ENCODE data around the gene LMTK3.

- TF ChIP-seq POLR2A (IDR thresholded peaks at IDR 0.05; ENCODE audit: low read depth, low read length) (no peak), TAF1 (IDR thresholded peaks at IDR 0.05; ENCODE audit: low read depth, low read length) (no peak), POLR2AphosphoS5 (IDR thresholded peaks at IDR 0.05; ENCODE audit: low read depth, low read length) (no peak), POU2F2 (IDR thresholded peaks at IDR 0.05; ENCODE audit: low read depth, low read length) (no peak), SPI1 (IDR thresholded peaks at IDR 0.05; ENCODE audit: low read depth, low read length) (no peak)
These were observed at the start of gene LMTK3 for GRCh38 chr19:48511800-48512503.
